Psoas muscle (tissue), 8 donors: ENCODE data around the gene PSAPL1. TPM values are rescaled to one million over a fixed set of nuclear protein-coding genes. Genes with fewer than 3 reads are reported as not detected.

Experiments
- ATAC-seq, 4 donors: fragments of 200-7000 bp; cut with Tn5 transposase; one replicate each; pipeline ENCODE4 v1.9.1; 2020; ENCODE audit warnings: moderate library complexity in 3 of 4, mild to moderate bottlenecking in 2 of 4
- DNase-seq, 2 donors: peaks; one replicate each; pipeline ENCODE4 v3.0.0-alpha.2; 2020
- H3K27ac ChIP-seq: fragments of 200-600 bp; one replicate; pipeline ENCODE4 v1.8.0; 2022
- H3K27me3 ChIP-seq, 3 donors: fragments of 200-600 bp in 1 of 3; one replicate each; pipeline versions ENCODE4 v1.6.1 to v1.8.0; 2013 to 2022; ENCODE audit warnings: low read length in 2 of 3, mild to moderate bottlenecking in 2 of 3, moderate library complexity in 1 of 3; ENCODE audit not compliant: insufficient read depth in 3 of 3
- H3K36me3 ChIP-seq, 2 donors: fragments of 200-600 bp in 1 of 2; one replicate each; pipeline versions ENCODE4 v1.6.1 to v1.8.0; 2013 to 2022; ENCODE audit warnings: low read depth in 1 of 2, mild to moderate bottlenecking in 1 of 2, moderate library complexity in 1 of 2; ENCODE audit not compliant: insufficient read depth in 1 of 2
- H3K4me1 ChIP-seq: fragments of 200-600 bp; one replicate; pipeline ENCODE4 v1.8.0; 2022
- H3K4me3 ChIP-seq: fragments of 200-600 bp; one replicate; pipeline ENCODE4 v1.8.0; 2022; ENCODE audit warnings: mild to moderate bottlenecking
- H3K9me3 ChIP-seq: fragments of 200-600 bp; one replicate; pipeline ENCODE4 v1.8.0; 2022
- WGBS, 3 donors: extraction: QIAGEN DNeasy Blood & Tissue Kit; methylation state at CpG; one replicate each; pipeline versions ENCODE4 v1.1.6 to v1.1.7; 2013; 5-methylcytosine and 5-hydroxymethylcytosine counted together
- intact Hi-C, 2 donors: fragments of 100-400 bp; cut with DNase I; formaldehyde crosslinking; loops; one replicate each; pipeline versions ENCODE4 v1.11.0 to v1.14.2; 2022
- polyA plus RNA-seq, 3 donors: library from polyadenylated mRNA; stranded (reverse); fragments of 200-250 nt; gene quantifications; one replicate each; pipeline ENCODE4 v1.2.3, GENCODE V29; 2013
- total RNA-seq, 4 donors: library from RNA; stranded (reverse); fragmentation: NEBNext Ultra II Directional in 2 of 4; extraction: Animal tissue kit (Norgen Biotek cat#: 25700) in 2 of 4; gene quantifications; one replicate each; pipeline versions ENCODE4 v1.2.1 to v1.2.4, GENCODE V29; 2021 to 2023
- TF ChIP-seq, protein P1 (sequence below): fragments of 200-600 bp; IDR thresholded peaks from one replicate; pipeline ENCODE4 v1.8.0; 2022; ENCODE audit warnings: antibody characterized with exemption
- donor health status: healthy with polysubstance abuse.
- donor health status: DM: no; HTN: no; CAD: no; lungs with moderate emphysema.
- donor health status: Bipolar disorder and iron deficiency.
- donor health status: healthy.
- donor health status: DM: yes; HTN: yes; CAD: no.
- donor health status: DM: no; HTN: no; CAD: no.
- donor health status: DM: no; HTN: no; CAD: no.
- donor health status: DM: yes; HTN: yes; CAD: no.

PSAPL1 gene
- total and polyA plus RNA-seq, 7 donors, result not detected

DNA sequence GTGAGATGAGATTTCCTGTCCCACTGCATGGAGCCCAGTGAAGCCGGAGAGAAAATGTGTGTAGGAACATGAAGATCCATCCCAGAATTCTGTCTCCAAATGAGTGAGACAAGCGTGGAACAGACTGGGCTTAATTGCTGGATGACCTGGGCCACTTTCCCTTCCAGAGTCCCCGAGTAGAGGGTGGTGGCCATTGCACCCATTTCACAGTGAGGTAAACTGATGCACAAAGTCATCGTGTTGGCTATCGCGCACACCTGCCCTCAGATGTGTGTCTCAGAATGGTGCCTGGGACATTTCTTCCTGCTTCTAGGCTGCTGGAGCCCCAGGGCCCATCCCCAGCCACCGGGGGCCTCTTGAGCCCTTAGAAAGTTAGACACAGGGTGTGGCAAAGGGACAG is 43.0 kb upstream of the PSAPL1 start:
- H3K36me3 ChIP-seq, result no peaks in the 10 kb centered on the region
- no peaks in the 10 kb centered on the region for H3K4me1 ChIP-seq
- TF ChIP-seq, protein P1, sequence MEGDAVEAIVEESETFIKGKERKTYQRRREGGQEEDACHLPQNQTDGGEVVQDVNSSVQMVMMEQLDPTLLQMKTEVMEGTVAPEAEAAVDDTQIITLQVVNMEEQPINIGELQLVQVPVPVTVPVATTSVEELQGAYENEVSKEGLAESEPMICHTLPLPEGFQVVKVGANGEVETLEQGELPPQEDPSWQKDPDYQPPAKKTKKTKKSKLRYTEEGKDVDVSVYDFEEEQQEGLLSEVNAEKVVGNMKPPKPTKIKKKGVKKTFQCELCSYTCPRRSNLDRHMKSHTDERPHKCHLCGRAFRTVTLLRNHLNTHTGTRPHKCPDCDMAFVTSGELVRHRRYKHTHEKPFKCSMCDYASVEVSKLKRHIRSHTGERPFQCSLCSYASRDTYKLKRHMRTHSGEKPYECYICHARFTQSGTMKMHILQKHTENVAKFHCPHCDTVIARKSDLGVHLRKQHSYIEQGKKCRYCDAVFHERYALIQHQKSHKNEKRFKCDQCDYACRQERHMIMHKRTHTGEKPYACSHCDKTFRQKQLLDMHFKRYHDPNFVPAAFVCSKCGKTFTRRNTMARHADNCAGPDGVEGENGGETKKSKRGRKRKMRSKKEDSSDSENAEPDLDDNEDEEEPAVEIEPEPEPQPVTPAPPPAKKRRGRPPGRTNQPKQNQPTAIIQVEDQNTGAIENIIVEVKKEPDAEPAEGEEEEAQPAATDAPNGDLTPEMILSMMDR, result no peak
- 76 to 90% (median 89%) methylated on average over 7 of the region's 7 CpGs for WGBS, 3 donors
- intact Hi-C loops, result no loop called here
- DNase-seq, result no peak
- H3K9me3 ChIP-seq, result no peaks in the 10 kb centered on the region
- H3K4me3 ChIP-seq, result no peak overlapping the region
- H3K27me3 ChIP-seq, result no peaks in the 10 kb centered on the region
- no peak for ATAC-seq
- H3K27ac ChIP-seq, result no peak overlapping the region

DNA sequence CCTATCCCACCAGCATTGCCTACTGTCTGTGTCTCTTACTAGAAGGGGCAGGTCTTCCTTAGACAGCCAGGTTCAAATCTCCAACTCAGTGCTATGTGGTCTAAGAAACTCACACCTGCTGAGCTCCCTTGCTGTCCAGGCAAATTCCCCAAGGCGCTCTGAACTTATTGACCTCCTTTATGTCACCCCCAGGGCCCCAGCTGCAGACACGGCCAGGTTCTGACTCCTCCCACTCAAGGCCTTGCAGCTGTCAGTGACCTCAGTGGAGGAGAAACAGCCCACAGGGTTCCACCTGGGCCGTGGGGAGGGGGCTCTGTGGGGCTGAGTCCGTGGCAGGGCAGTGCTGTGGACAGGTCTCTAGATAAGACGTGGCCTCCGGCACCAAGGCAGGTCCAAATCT is 42.1 kb upstream of the PSAPL1 start:
- H3K27me3 ChIP-seq, result peaks cover 0 to 2% (median 0%) of the 10 kb centered on the region in 3 donors
- no peak for DNase-seq
- H3K4me3 ChIP-seq, result no peak overlapping the region
- intact Hi-C loops, result no loop called here
- 67 to 78% (median 71%) methylated on average over 6 of the region's 6 CpGs for WGBS, 3 donors
- no peaks in the 10 kb centered on the region for H3K36me3 ChIP-seq
- TF ChIP-seq, protein P1, result no peak
- ATAC-seq, result no peak
- H3K4me1 ChIP-seq, result no peaks in the 10 kb centered on the region
- no peaks in the 10 kb centered on the region for H3K9me3 ChIP-seq
- H3K27ac ChIP-seq, result no peak overlapping the region

DNA sequence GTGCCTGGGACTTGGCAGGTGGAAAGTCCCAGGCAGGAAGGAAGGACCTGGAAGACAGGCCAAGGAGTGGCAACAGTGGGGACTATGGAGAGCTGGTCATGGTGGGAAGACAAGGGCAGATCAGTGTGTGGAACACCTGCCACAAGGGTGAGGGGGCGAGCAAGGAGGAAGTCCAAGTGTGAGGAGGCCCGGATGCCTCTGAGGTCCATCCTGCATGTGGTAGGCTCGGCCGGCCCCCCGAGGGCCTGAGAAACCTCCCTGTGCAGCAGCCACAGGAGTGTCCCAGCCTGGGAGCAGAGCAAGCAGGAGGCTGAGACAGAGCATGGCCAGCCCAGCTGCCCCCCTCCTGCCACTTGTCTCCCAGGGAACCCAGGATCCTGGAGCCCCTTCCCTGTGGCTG is 40.5 kb upstream of the PSAPL1 start:
- 84 to 96% (median 96%) methylated on average over 5 of the region's 5 CpGs for WGBS, 3 donors
- Histone ChIP-seq H3K27ac (no peak overlapping the region), H3K9me3 (no peaks in the 10 kb centered on the region), H3K36me3 (no peaks in the 10 kb centered on the region), H3K4me1 (no peaks in the 10 kb centered on the region), H3K27me3 (peaks cover 0 to 4% (median 0%) of the 10 kb centered on the region in 3 donors), H3K4me3 (no peak overlapping the region)
- no peak for DNase-seq
- ATAC-seq, result no peak
- intact Hi-C loops, result no loop called here
- TF ChIP-seq, protein P1, result no peak

DNA sequence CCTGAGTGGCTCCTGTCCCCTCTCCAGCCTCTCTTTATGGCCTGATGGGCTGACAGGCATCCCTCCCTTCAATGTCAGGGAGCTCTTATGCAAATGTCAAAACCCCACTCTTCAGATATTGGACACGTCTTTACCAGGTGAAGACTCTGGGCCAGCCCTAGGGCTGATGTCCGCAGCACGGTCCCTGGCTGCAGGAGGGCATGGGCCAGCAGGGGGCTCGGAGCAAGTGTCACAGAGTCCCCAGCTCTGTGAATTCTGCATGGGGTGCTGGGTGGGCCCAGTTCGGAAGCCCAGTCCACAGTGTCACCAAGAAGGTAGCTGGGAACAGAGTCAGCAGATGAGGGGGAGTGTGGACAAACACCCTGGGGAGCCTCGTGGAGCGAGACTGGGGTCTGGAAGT is 39.6 kb upstream of the PSAPL1 start:
- TF ChIP-seq, protein P1, result no peak
- Histone ChIP-seq H3K4me1 (no peaks in the 10 kb centered on the region), H3K4me3 (no peak overlapping the region), H3K36me3 (no peaks in the 10 kb centered on the region), H3K27ac (no peak overlapping the region), H3K27me3 (peaks cover 0 to 4% (median 0%) of the 10 kb centered on the region in 3 donors), H3K9me3 (no peaks in the 10 kb centered on the region)
- 75 to 95% (median 85%) methylated on average over 7 of the region's 7 CpGs for whole genome bisulfite sequencing, 3 donors
- DNase-seq (no peak), ATAC-seq (no peak)
- intact Hi-C loops, result no loop called here

DNA sequence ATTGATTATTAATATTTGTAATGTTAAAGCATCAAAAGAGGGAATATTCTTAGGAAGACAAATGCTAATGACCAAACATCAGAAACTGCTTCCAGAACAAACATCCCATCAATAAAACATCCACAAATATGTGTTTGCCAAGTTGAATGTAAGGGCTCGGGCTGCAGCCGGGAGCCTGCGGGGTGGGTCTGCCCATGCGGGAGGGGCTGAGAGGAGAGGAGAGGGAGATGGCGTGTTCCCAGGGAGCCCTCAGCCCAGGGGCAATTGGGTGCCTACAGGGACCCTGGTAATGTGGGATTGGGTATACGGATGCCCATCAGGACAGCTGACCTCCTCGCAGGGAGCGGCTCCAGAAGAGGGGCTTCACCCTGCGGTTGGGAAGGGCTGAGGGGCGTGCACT is 38.4 kb upstream of the PSAPL1 start:
- ATAC-seq (no peak), DNase-seq (no peak)
- 65 to 83% (median 82%) methylated on average over 10 of the region's 10 CpGs for WGBS, 3 donors
- Histone ChIP-seq H3K9me3 (no peaks in the 10 kb centered on the region), H3K4me1 (no peaks in the 10 kb centered on the region), H3K27me3 (peaks cover 0 to 7% (median 0%) of the 10 kb centered on the region in 3 donors), H3K27ac (no peak overlapping the region), H3K4me3 (no peak overlapping the region), H3K36me3 (no peaks in the 10 kb centered on the region)
- intact Hi-C loops, result no loop called here
- TF ChIP-seq, protein P1, result no peak
